Measurements from ENCODE around the gene RFX8. TPM values are rescaled to one million over a fixed set of nuclear protein-coding genes. Genes with fewer than 3 reads are reported as not detected.

The RFX8 gene
- total RNA-seq, 1 donor from 2014 or later, result not detected

- intact Hi-C loops (cut with micrococcal nuclease), result no loop called here
- Histone ChIP-seq H3K9me3 (replicated peaks) (peaks cover 7% of the 10 kb centered on the region), H3K4me3 (no peak overlapping the region), H3K36me3 (no peaks in the 10 kb centered on the region), H3K27me3 (ENCODE audit: low read depth) (no peaks in the 10 kb centered on the region), H3K27ac (replicated peaks) (no peak overlapping the region), H3K4me1 (no peaks in the 10 kb centered on the region)
- no peak for TF ChIP-seq CTCF (IDR thresholded peaks at IDR 0.05; ENCODE audit: borderline replicate concordance)
- no peak for DNase-seq
Observed at GRCh38 chr2:101486258-101486701, 11.4 kb upstream of the RFX8 start.

- no peak for TF ChIP-seq CTCF (IDR thresholded peaks at IDR 0.05; ENCODE audit: borderline replicate concordance)
- Histone ChIP-seq H3K4me1 (no peaks in the 10 kb centered on the region), H3K27me3 (ENCODE audit: low read depth) (no peaks in the 10 kb centered on the region), H3K36me3 (no peaks in the 10 kb centered on the region), H3K9me3 (replicated peaks) (peaks cover 7% of the 10 kb centered on the region), H3K27ac (replicated peaks) (no peak overlapping the region), H3K4me3 (no peak overlapping the region)
- no peak for DNase-seq
- intact Hi-C loops (cut with micrococcal nuclease), result no loop called here
Observed at GRCh38 chr2:101485856-101486255, 10.9 kb upstream of the RFX8 start.

DNA sequence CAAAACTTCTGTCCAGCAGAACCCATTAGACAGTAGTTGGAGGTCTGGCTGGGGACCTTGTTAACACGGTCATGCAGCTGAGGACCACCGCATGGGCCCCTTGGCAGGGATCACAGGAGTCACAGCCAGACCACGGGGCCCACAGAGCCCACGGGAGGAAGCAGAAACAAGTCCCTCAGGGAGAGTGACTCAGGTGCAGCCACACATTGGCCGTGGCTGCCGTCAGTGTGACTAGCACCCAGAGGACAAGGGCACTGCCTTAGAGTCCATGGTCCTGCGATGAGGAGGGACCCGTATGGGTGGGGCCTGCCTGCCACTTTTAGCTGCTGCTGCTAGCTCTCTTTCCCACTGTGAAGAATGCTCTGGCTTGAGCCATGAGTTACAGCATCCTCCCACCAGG, 5.9 kb upstream of the RFX8 start:
- intact Hi-C loops (cut with micrococcal nuclease), result no loop called here
- Histone ChIP-seq H3K36me3 (no peaks in the 10 kb centered on the region), H3K4me3 (no peak overlapping the region), H3K27ac (replicated peaks) (no peak overlapping the region), H3K27me3 (ENCODE audit: low read depth) (no peaks in the 10 kb centered on the region), H3K9me3 (replicated peaks) (no peaks in the 10 kb centered on the region), H3K4me1 (no peaks in the 10 kb centered on the region)
- TF ChIP-seq CTCF (IDR thresholded peaks at IDR 0.05; ENCODE audit: borderline replicate concordance), result no peak
- no peak for DNase-seq

DNA sequence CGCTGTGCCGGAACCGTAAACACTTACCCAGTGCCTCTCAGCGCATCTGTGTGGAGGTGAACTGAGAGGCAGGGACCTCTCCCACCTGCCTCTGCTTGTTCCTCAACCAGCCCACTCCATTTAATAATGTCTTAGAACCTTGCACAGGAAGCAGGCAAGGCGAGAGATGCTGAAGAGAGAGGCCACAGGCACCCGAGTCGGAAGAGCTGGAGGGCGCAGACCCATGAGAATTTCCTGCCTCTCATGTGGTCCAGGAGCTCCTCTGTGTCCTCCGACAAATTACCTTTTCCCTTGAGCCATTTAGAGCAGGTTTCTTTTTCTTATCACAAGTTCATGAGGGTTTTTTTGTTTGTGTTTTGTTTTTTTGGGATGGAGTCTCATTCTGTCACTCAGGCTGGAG, 4.9 kb upstream of the RFX8 start:
- DNase-seq, result no peak
- no peak for TF ChIP-seq CTCF (IDR thresholded peaks at IDR 0.05; ENCODE audit: borderline replicate concordance)
- Histone ChIP-seq H3K9me3 (replicated peaks) (no peaks in the 10 kb centered on the region), H3K36me3 (no peaks in the 10 kb centered on the region), H3K27ac (replicated peaks) (no peak overlapping the region), H3K27me3 (ENCODE audit: low read depth) (no peaks in the 10 kb centered on the region), H3K4me1 (peaks cover 1% of the 10 kb centered on the region), H3K4me3 (no peak overlapping the region)
- intact Hi-C loops (cut with micrococcal nuclease), result no loop called here

GRCh38 chr2:101479328-101479727, 4.4 kb upstream of the RFX8 start:
- DNase-seq, result no peak
- no peak for TF ChIP-seq CTCF (IDR thresholded peaks at IDR 0.05; ENCODE audit: borderline replicate concordance)
- intact Hi-C loops (cut with micrococcal nuclease), result no loop called here
- no peaks in the 10 kb centered on the region for H3K27me3 ChIP-seq (ENCODE audit: low read depth)
- H3K9me3 ChIP-seq (replicated peaks), result no peaks in the 10 kb centered on the region
- no peak overlapping the region for H3K27ac ChIP-seq (replicated peaks)
- no peaks in the 10 kb centered on the region for H3K36me3 ChIP-seq
- peaks cover 6% of the 10 kb centered on the region for H3K4me1 ChIP-seq
- H3K4me3 ChIP-seq, result no peak overlapping the region

Measured in left ventricle myocardium inferior (tissue), 1 donor.